Renal pelvis (tissue), 4 donors: ENCODE data around the gene BRME1. TPM values are rescaled to one million over a fixed set of nuclear protein-coding genes. Genes with fewer than 3 reads are reported as not detected.
A peak's percentile ranks its signal among the peaks of the same experiment; 100 is the strongest.
"Not testable (repeated sequence)": the region's sequence is repeated elsewhere in the genome, so short reads cannot be mapped to it uniquely, and the experiment has no call there.

Experiments
- DNase-seq: peaks from one replicate; pipeline ENCODE4 v3.0.0-alpha.2; 2013
- polyA plus RNA-seq, 3 donors: library from polyadenylated mRNA; unstranded; fragments of 120-200 nt; gene quantifications; one replicate each; pipeline ENCODE4 v1.2.1, GENCODE V29; 2013; ENCODE audit not compliant: insufficient read length in 3 of 3

The BRME1 gene
- polyA plus RNA-seq, 3 donors, result 6.3 to 9.9 (median 7.1) TPM

- DNase-seq, result no peak
Measured at GRCh38 chr19:13868663-13869062, 37.3 kb downstream of the BRME1 start.

GRCh38 chr19:13866463-13867046, 39.4 kb downstream of the BRME1 start:
- no peak for DNase-seq

GRCh38 chr19:13865571-13866462, 40.1 kb downstream of the BRME1 start:
- DNase-seq, result no peak

GRCh38 chr19:13864667-13865570, 41.0 kb downstream of the BRME1 start:
- DNase-seq, result no peak

- no peak for DNase-seq
Measured at GRCh38 chr19:13864046-13864666, 41.8 kb downstream of the BRME1 start.

- DNase-seq, result peak; percentile 92
Measured at GRCh38 chr19:13861714-13862531, 44.0 kb downstream of the BRME1 start.

GRCh38 chr19:13861392-13861713, 44.6 kb downstream of the BRME1 start:
- no peak for DNase-seq

- no peak for DNase-seq
Measured at GRCh38 chr19:13860679-13861391, 45.1 kb downstream of the BRME1 start.

- DNase-seq, result no peak
Measured at GRCh38 chr19:13859361-13859880, 46.5 kb downstream of the BRME1 start.

GRCh38 chr19:13856497-13856896, 49.4 kb downstream of the BRME1 start:
- DNase-seq, result no peak

- DNase-seq, result not testable (repeated sequence)
Measured at GRCh38 chr19:13852171-13852707, 53.7 kb downstream of the BRME1 start.

GRCh38 chr19:13851734-13852114, 54.2 kb downstream of the BRME1 start:
- DNase-seq, result not testable (repeated sequence)

- no peak for DNase-seq
Measured at GRCh38 chr19:13850910-13851733, 54.8 kb downstream of the BRME1 start.

GRCh38 chr19:13849991-13850909, 55.7 kb downstream of the BRME1 start:
- DNase-seq, result no peak

- no peak for DNase-seq
Measured at GRCh38 chr19:13848798-13849676, 56.9 kb downstream of the BRME1 start.

- DNase-seq, result no peak
Measured at GRCh38 chr19:13848340-13848677, 57.6 kb downstream of the BRME1 start.
